ENCODE measurements around the gene ZNF354B.

DNA sequence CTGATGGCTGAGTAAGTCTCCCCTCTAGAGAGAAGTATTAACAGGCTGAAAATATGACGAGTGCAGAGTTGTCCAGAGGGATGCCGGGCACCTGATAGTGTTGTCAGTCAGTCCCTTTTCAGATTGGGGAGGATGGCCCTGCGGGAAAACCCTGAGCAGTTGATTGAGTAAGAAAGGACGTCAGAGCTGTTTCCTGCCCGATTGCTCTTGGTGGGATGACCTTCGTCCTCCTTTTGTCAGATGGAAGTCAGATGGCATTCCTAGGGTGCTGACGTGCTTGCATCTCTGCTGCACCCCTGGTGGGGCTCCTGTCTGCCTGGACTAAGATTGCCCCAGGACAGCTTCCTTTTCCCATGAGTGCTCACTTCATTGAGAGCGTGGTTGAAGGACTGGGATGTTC lies 9.8 kb downstream of the ZNF354B start:
- TF ChIP-seq TEAD4 (IDR thresholded peaks at IDR 0.05) = no peak
- no peak for TF ChIP-seq EP300 (IDR thresholded peaks at IDR 0.05; ENCODE audit: borderline replicate concordance)
- TF ChIP-seq, protein P1, sequence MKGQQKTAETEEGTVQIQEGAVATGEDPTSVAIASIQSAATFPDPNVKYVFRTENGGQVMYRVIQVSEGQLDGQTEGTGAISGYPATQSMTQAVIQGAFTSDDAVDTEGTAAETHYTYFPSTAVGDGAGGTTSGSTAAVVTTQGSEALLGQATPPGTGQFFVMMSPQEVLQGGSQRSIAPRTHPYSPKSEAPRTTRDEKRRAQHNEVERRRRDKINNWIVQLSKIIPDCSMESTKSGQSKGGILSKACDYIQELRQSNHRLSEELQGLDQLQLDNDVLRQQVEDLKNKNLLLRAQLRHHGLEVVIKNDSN (IDR thresholded peaks at IDR 0.05) = no peak
- TF ChIP-seq ZBTB7A (IDR thresholded peaks at IDR 0.05; ENCODE audit: low read depth) = no peak
- no peak for TF ChIP-seq CEBPB (IDR thresholded peaks at IDR 0.05)
- TF ChIP-seq NFIC (IDR thresholded peaks at IDR 0.05) = no peak

Data from Ishikawa (cell line).